Testis (tissue), 5 donors: Measurements from ENCODE around the gene SLC9A2. TPM values are rescaled to one million over a fixed set of nuclear protein-coding genes. Genes with fewer than 3 reads are reported as not detected.

ENCODE experiments used
- DNase-seq: peaks from one replicate; pipeline ENCODE4 v3.0.0-alpha.2; 2019
- H3K27ac ChIP-seq, 2 donors: fragments of 200-600 bp; sonication (generic); one replicate each; pipeline ENCODE4 v1.5.1; 2019
- H3K27me3 ChIP-seq: fragments of 200-600 bp; sonication (generic); one replicate; pipeline ENCODE4 v1.5.1; 2019
- H3K36me3 ChIP-seq: fragments of 200-600 bp; sonication (generic); one replicate; pipeline ENCODE4 v1.5.1; 2017; ENCODE audit warnings: low read depth; ENCODE audit errors: missing control alignments
- H3K4me1 ChIP-seq: fragments of 200-600 bp; sonication (generic); one replicate; pipeline ENCODE4 v1.5.1; 2019
- H3K4me3 ChIP-seq, 2 donors: fragments of 200-600 bp; sonication (generic); one replicate each; pipeline ENCODE4 v1.5.1; 2017 to 2019
- H3K9me3 ChIP-seq: fragments of 200-600 bp; sonication (generic); one replicate; pipeline ENCODE4 v1.5.1; 2017
- CTCF ChIP-seq, 3 experiments: fragments of 450-650 bp in 2 of 3; fragments of 200-600 bp in 1 of 3; sonication (generic) in 1 of 3; IDR thresholded peaks; one replicate each; pipeline ENCODE4 v1.5.1; 2016 to 2019; ENCODE audit warnings: antibody characterized with exemption in 3 of 3, mild to moderate bottlenecking in 2 of 3, moderate library complexity in 1 of 3
- POLR2A ChIP-seq: fragments of 450-650 bp; IDR thresholded peaks from one replicate; pipeline ENCODE4 v1.6.1; 2017; ENCODE audit warnings: antibody characterized with exemption, mild to moderate bottlenecking, moderate library complexity
- WGBS, 2 donors: methylation state at CpG; one replicate each; pipeline ENCODE4 v1.1.5; 2018; 5-methylcytosine and 5-hydroxymethylcytosine counted together
- intact Hi-C: fragments of 100-400 bp; cut with DNase I; formaldehyde crosslinking; loops from one replicate; pipeline ENCODE4 v1.15.1; 2023; ENCODE audit warnings: low total_unique reads
- long read RNA-seq, 2 donors: transcript quantifications; one replicate each; lab custom pipeline, GENCODE V29; 2026
- polyA plus RNA-seq: library from polyadenylated mRNA; stranded (reverse); fragments of 350-450 nt; fragmentation: Illumina TruSeq; extraction: RNeasy Lipid Tissue Mini Kit (QIAGEN cat#74804); gene quantifications from one replicate; pipeline ENCODE4 v1.2.3, GENCODE V29; 2014; ENCODE audit warnings: low read depth, low replicate concordance; ENCODE audit not compliant: insufficient read depth
- total RNA-seq, 2 donors: library from RNA; depleted of rRNA; stranded (reverse); fragments of >200 nt; gene quantifications; one replicate each; pipeline ENCODE4 v1.2.3, GENCODE V29; 2016

Gene SLC9A2, protein sequence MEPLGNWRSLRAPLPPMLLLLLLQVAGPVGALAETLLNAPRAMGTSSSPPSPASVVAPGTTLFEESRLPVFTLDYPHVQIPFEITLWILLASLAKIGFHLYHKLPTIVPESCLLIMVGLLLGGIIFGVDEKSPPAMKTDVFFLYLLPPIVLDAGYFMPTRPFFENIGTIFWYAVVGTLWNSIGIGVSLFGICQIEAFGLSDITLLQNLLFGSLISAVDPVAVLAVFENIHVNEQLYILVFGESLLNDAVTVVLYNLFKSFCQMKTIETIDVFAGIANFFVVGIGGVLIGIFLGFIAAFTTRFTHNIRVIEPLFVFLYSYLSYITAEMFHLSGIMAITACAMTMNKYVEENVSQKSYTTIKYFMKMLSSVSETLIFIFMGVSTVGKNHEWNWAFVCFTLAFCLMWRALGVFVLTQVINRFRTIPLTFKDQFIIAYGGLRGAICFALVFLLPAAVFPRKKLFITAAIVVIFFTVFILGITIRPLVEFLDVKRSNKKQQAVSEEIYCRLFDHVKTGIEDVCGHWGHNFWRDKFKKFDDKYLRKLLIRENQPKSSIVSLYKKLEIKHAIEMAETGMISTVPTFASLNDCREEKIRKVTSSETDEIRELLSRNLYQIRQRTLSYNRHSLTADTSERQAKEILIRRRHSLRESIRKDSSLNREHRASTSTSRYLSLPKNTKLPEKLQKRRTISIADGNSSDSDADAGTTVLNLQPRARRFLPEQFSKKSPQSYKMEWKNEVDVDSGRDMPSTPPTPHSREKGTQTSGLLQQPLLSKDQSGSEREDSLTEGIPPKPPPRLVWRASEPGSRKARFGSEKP
- total RNA-seq (1 to 10 TPM; 8.4 to 9.4 TPM), polyA plus RNA-seq (16.3 TPM)
- long read RNA-seq, donor 1: 0 reads
- long read RNA-seq, donor 2: 0 reads

- no peaks in the 10 kb centered on the region for H3K9me3 ChIP-seq
- 2 to 12% methylated on average over 14 to 35 of the region's 85 CpGs for WGBS, 2 donors
- TF ChIP-seq CTCF (IDR thresholded peaks at IDR 0.05): no peak
- no peak for TF ChIP-seq POLR2A
- H3K27ac ChIP-seq: peak within 1 kb of the TSS; percentile 56 to 72
- H3K36me3 ChIP-seq: no peaks in the 10 kb centered on the region
- H3K27me3 ChIP-seq: no peaks in the 10 kb centered on the region
- peak within 1 kb of the TSS; percentile 44 to 68 for H3K4me3 ChIP-seq
- DNase-seq: peak; percentile 39
- H3K4me1 ChIP-seq: peaks cover 4% of the 10 kb centered on the region
- intact Hi-C loops: no loop called here
Observed at GRCh38 chr2:102619414-102620319, at the start of gene SLC9A2. Gene SLC9A2 (plus strand): TSS chr2:102619553. CDS start chr2:102619849, 296 bp downstream.

DNA sequence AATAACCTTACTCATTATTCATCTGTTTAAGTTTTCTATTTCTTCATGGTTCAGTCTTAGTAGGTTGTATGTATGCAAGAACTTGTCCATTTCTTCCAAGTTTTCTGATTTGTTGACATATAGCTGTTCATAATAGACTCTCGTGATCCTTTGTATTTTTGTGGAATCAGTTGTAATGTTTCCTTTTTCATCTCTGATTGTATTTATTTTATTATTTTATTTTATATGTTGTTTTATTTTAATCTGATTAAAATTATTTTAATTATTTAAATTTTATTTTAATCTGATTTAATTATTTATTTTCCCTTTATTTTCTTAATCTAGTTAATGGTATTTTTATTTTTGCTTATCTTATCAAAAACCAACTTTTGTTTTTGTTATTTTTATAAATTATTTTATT, 43.5 kb upstream of the SLC9A2 start:
- no peaks in the 10 kb centered on the region for H3K36me3 ChIP-seq
- H3K27me3 ChIP-seq: no peaks in the 10 kb centered on the region
- TF ChIP-seq CTCF (IDR thresholded peaks at IDR 0.05): no peak
- TF ChIP-seq POLR2A: no peak
- H3K27ac ChIP-seq: no peak overlapping the region
- H3K4me3 ChIP-seq: no peak overlapping the region
- intact Hi-C loops: no loop called here
- 92 to 100% methylated on average over 1 of the region's 1 CpG for WGBS, 2 donors
- H3K4me1 ChIP-seq: no peaks in the 10 kb centered on the region
- H3K9me3 ChIP-seq: no peaks in the 10 kb centered on the region
- DNase-seq: no peak

- Histone ChIP-seq H3K27me3 (no peaks in the 10 kb centered on the region), H3K4me3 (no peak overlapping the region), H3K9me3 (no peaks in the 10 kb centered on the region), H3K36me3 (no peaks in the 10 kb centered on the region), H3K4me1 (no peaks in the 10 kb centered on the region), H3K27ac (no peak overlapping the region)
- TF ChIP-seq CTCF (IDR thresholded peaks at IDR 0.05): no peak
- TF ChIP-seq POLR2A: no peak
- no peak for DNase-seq
- WGBS, 2 donors: 79 to 81% methylated on average over 2 of the region's 2 CpGs
- intact Hi-C loops: no loop called here
Observed at GRCh38 chr2:102578376-102578775, 41.0 kb upstream of the SLC9A2 start.

DNA sequence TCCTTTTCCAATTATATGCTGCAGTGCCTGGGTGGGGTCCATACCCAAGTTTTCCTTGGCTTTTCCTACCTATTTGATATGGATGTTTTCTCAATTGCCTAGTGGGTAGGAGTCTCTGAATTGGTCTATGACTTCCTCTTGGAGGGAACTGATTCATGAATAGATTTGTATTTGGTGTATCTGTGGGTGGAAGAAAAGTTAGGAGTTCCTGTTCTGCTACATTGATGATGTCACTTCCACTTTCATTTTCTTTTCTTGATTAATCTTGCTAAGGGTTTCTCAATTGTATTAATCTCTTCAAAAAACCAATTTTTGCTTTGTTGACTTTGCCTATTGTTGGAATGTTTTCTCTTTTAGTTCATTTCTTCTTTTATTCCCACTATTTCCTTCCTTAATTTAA, 37.4 kb upstream of the SLC9A2 start:
- H3K4me3 ChIP-seq: no peak overlapping the region
- no peak overlapping the region for H3K27ac ChIP-seq
- no peaks in the 10 kb centered on the region for H3K4me1 ChIP-seq
- intact Hi-C loops: no loop called here
- no peaks in the 10 kb centered on the region for H3K36me3 ChIP-seq
- TF ChIP-seq CTCF (IDR thresholded peaks at IDR 0.05) (no peak), POLR2A (no peak)
- H3K9me3 ChIP-seq: no peaks in the 10 kb centered on the region
- no peaks in the 10 kb centered on the region for H3K27me3 ChIP-seq
- no peak for DNase-seq
